ENCODE results near the gene SCYL2.

- TF ChIP-seq POLR2A (IDR thresholded peaks at IDR 0.05; ENCODE audit: low read length) (no peak), GATA1 (IDR thresholded peaks at IDR 0.05; ENCODE audit: low read depth, low read length) (no peak)
Measured at GRCh38 chr12:100339071-100339470, 72.1 kb downstream of the SCYL2 start.
